ENCODE measurements around the gene GPR156.

The GPR156 gene

GRCh38 chr3:120198305-120198878 is 86.6 kb downstream of the GPR156 start:
- no peak for DNase-seq (ENCODE audit: extremely low read depth in 1 of 2, low read depth in 1 of 2)

GRCh38 chr3:120196812-120197211 is 88.2 kb downstream of the GPR156 start:
- DNase-seq (ENCODE audit: extremely low read depth in 1 of 2, low read depth in 1 of 2): no peak

- no peak for DNase-seq (ENCODE audit: extremely low read depth in 1 of 2, low read depth in 1 of 2)
Measured at GRCh38 chr3:120196333-120196732, 88.7 kb downstream of the GPR156 start.

- DNase-seq (ENCODE audit: extremely low read depth in 1 of 2, low read depth in 1 of 2): no peak
Measured at GRCh38 chr3:120193554-120193953, 91.5 kb downstream of the GPR156 start.

- no peak for DNase-seq (ENCODE audit: extremely low read depth in 1 of 2, low read depth in 1 of 2)
Measured at GRCh38 chr3:120192579-120192978, 92.4 kb downstream of the GPR156 start.

GRCh38 chr3:120192159-120192558 is 92.9 kb downstream of the GPR156 start:
- no peak for DNase-seq (ENCODE audit: extremely low read depth in 1 of 2, low read depth in 1 of 2)

- DNase-seq (ENCODE audit: extremely low read depth in 1 of 2, low read depth in 1 of 2): no peak
Measured at GRCh38 chr3:120182613-120183511, 102.2 kb downstream of the GPR156 start.

GRCh38 chr3:120181632-120182031 is 103.4 kb downstream of the GPR156 start:
- no peak for DNase-seq (ENCODE audit: extremely low read depth in 1 of 2, low read depth in 1 of 2)

GRCh38 chr3:120180731-120181412 is 104.2 kb downstream of the GPR156 start:
- no peak for DNase-seq (ENCODE audit: extremely low read depth in 1 of 2, low read depth in 1 of 2)

GRCh38 chr3:120177707-120178306 is 107.2 kb downstream of the GPR156 start:
- DNase-seq (ENCODE audit: extremely low read depth in 1 of 2, low read depth in 1 of 2): no peak

GRCh38 chr3:120177151-120177550 is 107.9 kb downstream of the GPR156 start:
- DNase-seq (ENCODE audit: extremely low read depth in 1 of 2, low read depth in 1 of 2): no peak

GRCh38 chr3:120174811-120175539 is 110.0 kb downstream of the GPR156 start:
- no peak for DNase-seq (ENCODE audit: extremely low read depth in 1 of 2, low read depth in 1 of 2)

GRCh38 chr3:120173056-120173675 is 111.9 kb downstream of the GPR156 start:
- DNase-seq (ENCODE audit: extremely low read depth in 1 of 2, low read depth in 1 of 2): no peak

- DNase-seq (ENCODE audit: extremely low read depth in 1 of 2, low read depth in 1 of 2): no peak
Measured at GRCh38 chr3:120172070-120172469, 113.0 kb downstream of the GPR156 start.

GRCh38 chr3:120171134-120171873 is 113.7 kb downstream of the GPR156 start:
- DNase-seq (ENCODE audit: extremely low read depth in 1 of 2, low read depth in 1 of 2): no peak

GRCh38 chr3:120170223-120170622 is 114.8 kb downstream of the GPR156 start:
- no peak for DNase-seq (ENCODE audit: extremely low read depth in 1 of 2, low read depth in 1 of 2)

- DNase-seq (ENCODE audit: extremely low read depth in 1 of 2, low read depth in 1 of 2): no peak
Measured at GRCh38 chr3:120169407-120169806, 115.6 kb downstream of the GPR156 start.

GRCh38 chr3:120168611-120169010 is 116.4 kb downstream of the GPR156 start:
- DNase-seq (ENCODE audit: extremely low read depth in 1 of 2, low read depth in 1 of 2): no peak

GRCh38 chr3:120168038-120168437 is 117.0 kb downstream of the GPR156 start:
- DNase-seq (ENCODE audit: extremely low read depth in 1 of 2, low read depth in 1 of 2): no peak

GRCh38 chr3:120167488-120167887 is 117.5 kb downstream of the GPR156 start:
- no peak for DNase-seq (ENCODE audit: extremely low read depth in 1 of 2, low read depth in 1 of 2)

Data from stimulated activated CD8-positive, alpha-beta memory T cell treated with anti-CD3 and anti-CD28 coated beads, Interleukin-7, amount 100 ng/mL, for 48 hours (primary cell).